GM18511 (cell line): Measurements from ENCODE around the gene GPR143.
A peak's percentile ranks its signal among the peaks of the same experiment; 100 is the strongest.

Experiments used
- ATAC-seq: cut with Tn5 transposase; IDR thresholded peaks from one replicate; pipeline ENCODE4 v1.9.1; 2021; ENCODE audit warnings: mild to moderate bottlenecking, moderate library complexity; ENCODE audit not compliant: unreplicated experiment

GPR143 gene

DNA sequence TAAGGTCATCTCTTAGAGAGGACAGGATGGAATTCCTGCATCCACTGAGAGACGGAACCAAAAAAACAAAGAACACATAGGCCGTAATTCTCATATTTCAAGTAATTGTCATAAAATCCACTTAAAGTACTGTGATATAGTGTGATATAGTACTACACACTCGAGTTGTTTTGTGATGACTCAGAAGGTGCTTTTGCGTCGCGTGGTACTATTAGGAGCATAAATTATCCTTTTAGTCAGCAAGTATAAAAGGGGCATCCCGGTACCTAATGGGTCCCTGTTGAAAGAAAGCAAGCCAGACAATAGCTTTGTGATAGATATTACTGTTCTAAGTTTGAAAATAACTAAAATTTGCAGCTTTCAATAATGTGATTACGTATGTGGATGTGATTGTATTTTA, 55.3 kb downstream of the GPR143 start:
- ATAC-seq: peak; percentile 54

DNA sequence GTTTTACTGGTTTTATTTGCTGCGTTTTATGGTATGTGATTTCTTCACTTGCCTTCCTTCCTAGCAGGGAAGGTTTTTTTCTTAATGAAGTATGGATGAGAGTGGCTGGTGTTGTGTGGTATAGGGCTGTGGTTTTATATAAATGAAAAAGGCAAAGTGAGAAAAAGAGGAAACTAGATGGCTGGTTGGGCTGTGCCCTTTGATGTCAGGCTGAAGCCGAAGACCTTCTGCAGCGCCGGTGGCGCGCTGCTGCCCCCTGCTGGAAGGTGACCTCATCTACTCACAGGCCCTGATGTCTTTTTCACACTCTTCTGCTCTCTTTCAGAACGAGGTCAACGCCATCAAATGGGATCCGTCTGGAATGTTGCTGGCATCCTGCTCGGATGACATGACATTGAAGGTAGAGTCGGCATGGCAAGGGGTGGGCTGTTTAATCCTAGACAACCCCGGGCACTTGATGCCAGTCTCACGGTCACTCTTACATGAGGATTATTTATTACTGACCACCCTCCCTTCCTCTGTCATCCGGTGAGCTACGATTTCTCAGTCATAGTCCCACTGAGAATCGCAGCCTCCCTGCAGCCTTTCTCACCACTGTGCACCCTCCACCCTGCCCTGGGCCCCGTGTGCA, 56.6 kb downstream of the GPR143 start:
- peak; percentile 84 for ATAC-seq

DNA sequence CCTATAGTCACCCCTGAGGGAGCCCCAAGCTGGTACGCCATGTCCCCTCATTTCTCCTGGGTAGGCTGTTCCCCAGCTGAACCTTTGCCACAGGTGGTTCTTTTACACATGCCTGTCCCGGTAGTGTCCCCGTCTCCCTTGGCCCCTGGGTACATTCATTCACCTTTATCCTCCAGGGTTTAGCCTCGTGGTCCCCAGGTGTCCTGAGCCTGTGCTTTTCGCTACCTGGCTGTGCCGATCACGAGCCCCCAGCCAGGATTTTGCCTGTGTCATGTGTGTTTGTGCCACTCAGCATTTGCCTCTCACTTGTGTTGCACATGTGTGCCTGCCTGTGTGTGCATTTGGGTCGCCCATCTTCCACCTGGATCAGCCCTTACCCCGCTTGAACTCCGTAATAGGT, 57.6 kb downstream of the GPR143 start:
- ATAC-seq: no peak

DNA sequence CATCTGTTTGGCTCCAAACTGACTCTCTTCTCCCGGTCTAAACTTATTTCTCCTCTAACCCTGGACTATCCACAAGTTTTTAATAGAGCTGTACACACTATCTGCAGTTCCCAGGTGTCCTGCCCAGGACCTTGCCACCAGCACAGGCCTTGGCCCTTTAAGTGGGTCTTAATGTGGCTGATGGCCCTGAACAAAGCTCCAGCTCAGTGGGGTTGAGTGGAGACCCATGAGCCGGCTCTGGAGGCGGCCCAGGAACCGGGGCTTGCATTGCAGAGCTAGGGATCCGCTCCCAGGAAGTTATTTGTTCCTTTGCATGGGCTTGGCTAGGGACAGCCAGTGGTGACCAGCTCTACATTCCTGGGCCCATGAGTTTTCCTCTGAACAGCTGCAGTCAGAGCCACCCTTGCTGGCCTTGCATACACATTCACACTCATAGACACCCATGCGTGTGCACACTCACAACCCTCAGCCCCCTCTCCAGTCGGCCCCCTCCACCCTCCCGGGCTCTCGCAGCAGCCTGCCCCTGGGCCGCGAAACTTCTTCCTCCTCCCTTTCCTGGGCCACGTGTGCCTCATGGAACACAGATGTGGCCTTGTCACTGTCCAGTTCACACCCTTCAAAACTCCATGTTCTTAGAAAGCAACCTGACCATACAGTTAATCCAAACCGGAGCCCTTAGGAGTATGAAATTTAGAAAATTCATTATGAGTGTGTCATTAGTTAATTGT, 58.2 kb downstream of the GPR143 start:
- ATAC-seq: no peak

DNA sequence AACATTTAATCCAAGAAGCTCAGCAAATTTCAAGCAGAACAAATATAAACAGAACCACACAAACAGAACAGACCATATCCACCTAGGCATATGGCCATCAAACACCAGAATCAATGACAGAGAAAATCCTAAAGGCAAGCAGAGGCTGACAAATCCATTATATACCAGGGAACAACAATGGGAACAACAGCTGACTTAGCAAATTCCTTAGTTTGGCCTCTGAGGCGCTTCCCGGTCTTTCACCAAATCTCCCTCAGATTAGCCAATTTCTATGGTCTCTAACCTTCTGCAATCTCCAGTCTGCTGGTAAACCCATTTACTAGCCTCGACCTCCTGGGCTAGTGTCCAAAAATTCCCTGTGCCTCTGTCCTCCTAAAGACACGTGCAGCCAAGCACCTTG, 59.2 kb downstream of the GPR143 start:
- ATAC-seq: no peak

DNA sequence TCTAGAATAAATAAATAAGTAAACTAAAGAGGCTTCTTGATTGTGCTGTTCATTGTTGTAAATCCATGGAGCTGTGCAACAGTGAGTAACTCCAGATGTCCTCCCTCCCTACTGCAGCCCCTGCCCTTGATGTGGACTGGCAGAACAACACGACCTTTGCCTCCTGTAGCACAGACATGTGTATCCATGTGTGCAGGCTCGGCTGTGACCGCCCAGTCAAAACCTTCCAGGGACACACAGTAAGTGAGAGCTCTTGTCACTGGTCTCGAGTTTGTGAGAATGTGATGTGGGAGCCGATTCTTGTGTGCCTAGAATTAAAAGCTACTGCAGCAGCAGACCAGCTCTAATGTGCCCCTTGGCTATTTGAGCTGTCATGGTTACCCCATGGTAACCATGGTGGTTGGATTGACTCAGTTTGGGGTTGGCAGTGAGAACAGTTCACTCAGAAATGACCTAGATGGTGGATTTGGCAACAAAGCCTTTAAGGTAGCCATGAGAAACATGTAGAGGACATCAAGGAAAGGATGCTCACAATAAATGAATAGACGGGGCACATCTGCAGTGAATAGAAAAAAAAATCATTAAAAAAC, 60.7 kb downstream of the GPR143 start:
- no peak for ATAC-seq

DNA sequence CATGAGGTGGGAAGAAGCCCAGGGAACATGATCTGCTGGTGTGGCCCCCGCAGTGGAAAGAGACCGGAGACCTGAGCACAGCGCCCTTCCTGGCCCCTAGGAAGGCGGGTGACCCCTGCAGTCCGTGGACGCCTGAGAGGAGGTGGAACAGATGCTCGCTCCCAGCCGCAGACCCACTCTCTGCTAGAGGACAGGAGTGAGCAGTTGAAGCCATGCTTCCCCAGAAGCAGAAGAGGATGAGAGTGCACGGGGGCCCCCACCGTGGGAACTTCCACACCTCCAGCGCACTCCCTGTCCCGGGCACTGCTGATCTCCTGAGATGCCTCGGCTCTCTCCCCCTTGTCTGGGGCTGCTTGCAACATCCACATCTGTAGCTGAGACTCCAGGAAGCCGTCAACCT, 62.2 kb downstream of the GPR143 start:
- ATAC-seq: no peak

DNA sequence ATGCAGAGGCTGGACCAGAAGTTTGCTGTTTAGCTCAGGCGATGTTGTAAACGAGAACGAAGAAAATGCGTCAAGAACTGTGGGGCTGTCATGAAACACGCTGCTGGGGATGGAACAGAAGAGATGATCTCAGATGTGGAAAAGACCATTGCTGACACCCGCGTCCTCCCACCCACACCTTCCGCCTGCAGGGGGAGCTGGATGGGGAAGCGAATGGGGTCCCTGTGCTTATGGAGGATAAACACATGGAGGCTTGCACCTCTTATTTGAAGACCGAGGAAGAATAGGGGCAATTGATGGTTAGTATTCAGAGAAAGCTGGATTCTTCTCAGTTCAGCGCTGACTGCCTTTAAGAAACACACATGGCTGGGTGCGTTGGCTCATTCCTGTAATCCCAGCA, 63.9 kb downstream of the GPR143 start:
- no peak for ATAC-seq

DNA sequence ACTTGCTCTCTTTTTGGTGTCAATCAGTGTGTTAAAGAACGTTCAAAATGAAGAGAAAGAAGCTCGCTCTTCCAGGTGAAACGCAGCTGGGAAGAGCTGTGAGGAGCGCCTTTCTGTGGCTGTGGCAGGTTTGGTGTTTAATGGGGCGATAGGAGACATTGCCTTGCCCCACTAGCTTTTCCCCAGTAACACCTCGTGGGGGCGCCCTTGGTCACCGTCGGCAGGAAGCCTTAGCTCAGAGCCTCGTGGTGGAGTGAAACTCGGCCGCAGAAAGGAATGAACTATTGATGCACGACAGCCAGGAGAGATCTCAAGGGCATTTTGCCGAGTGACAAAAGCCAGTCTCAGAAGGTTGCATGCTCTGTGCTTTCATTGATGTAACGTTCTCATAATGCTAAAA, 65.1 kb downstream of the GPR143 start:
- ATAC-seq: no peak

DNA sequence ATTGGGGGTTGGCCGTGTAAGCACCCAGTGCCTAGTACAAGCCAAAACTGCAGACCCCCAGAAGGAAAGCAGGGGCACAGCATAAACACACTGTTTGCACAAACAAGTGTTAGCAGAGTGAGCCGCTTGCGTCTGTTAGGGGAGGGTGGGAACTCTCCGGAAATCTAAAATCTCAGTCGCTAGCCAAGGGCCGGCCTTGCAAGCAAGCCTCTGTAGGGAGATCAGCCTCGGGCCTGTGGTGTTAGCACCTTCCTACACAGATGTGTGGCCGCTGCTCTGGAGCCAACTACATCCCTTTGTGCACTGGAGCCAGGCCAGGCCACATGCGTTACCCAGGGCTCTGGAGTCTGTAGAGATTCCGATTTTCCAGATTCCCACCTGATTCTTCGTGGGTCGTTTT, 67.1 kb downstream of the GPR143 start:
- no peak for ATAC-seq

DNA sequence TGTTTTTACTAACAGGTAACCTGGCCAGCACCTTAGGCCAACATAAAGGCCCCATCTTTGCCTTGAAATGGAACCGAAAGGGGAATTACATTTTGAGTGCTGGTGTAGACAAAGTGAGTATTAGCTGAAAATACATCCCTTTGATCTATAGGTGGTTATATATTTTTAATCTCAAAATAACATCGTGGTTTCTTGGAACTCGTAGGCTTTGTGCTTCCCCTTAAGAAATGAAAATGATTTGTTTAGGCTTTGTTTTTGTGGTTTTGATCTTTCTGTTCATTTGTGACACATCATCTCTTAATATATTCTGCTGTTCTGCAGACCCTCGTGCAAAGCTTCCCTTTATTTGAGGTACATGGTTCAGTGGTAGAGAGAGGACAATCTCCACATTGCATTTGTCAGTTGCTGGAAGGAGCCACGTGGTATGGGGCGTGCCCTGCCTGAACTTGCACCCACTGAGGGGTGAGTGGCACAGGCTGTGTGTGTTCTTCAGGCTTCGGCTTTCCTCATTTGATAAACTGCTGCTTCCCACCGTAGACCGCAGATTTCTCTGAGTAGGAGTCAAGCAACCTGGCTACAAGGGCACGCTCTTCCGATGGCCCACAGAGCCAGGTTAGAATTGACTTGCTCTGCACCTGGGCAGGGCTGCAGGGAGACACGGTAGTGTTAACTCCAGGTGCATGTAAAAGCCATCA, 72.2 kb downstream of the GPR143 start:
- no peak for ATAC-seq

DNA sequence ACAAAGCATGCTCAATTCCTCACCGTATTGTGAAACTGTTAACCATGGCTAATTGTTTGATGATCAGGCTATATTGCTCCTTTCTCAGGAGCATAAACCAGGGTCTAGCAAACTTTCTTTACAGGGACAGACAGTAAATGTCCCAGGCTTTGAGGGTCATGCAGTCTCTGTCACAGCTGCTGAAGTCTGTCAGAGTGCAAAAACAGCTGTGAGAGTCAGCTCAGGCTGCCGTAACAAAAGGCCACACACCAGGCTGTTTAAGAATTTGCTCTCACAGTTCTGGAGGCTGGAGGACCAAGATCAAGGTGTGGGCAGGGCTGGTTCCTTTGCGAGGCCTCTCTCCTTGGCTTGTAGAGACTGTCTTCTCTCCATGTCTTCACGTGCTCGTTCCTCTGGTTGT, 75.6 kb downstream of the GPR143 start:
- ATAC-seq: no peak

DNA sequence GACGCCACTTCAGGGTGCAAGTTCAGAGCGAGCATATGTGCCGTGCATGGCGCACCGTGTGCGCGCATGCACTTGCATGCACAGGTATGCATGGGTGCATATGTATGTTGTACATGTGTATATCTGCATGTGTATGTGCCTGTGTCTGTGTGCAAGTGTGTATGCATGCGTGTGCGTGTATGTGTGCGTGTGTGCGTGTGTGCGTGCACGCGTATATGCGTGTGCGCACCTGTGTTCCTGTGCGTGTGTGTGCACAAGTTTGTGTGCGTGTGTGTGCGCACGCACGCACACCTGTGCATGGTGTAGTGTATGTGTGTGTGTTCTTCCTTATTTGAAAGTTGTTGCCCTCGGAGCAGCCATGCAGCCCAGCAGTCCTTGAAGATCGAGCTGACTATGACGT, 76.8 kb downstream of the GPR143 start:
- ATAC-seq: no peak

DNA sequence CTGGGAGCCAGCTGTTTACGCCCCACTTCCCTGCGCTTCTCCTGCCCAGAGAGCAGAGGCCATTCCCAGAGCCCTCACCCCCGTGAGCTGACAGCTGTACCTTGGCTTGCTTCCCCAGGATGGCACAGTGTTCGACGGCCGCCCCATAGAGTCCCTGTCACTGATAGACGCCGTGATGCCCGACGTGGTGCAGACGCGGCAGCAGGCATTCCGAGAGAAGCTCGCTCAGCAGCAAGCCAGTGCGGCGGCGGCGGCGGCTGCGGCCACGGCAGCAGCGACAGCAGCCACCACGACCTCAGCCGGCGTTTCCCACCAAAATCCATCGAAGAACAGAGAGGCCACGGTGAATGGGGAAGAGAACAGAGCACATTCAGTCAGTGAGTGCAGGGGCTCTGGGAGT, 77.7 kb downstream of the GPR143 start:
- ATAC-seq: no peak

DNA sequence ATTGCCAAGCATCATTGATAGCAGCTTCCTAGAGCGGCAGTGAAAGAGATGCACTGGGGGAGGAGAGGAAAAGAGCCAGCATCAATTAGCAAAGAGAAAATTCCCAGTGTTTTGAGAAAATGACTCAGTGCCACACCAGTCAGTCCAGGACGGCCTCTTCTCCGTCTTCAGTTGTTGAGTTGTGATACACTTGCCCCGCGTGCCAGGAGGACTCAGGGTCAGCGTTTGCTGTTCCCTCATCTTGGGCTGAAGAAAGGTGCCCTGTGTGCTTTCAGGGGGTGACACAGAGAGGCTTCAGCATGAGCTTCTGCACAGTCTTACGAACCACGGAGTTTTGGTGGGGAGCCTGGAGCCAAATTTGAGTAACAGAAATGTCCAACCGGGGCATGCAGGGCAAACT, 82.3 kb downstream of the GPR143 start:
- no peak for ATAC-seq

DNA sequence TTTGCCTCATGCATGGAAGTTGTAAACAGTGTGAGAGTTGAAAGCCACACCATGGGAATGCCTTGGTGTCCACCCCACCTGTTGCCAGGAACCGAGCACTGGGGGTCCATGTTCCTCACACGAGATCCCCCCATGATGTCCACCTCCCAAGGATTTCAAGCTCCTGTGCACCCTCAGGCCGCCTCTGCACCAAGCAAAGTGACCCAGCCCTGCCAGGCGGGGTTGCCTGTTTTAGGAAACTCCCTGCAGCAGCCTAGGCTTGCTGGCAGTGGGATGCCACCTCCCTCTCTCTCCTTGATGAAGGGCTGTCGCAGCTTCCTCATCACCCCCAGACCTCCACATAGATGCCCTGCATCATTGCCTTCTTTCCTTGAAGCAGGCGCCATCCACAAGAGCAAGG, 82.8 kb downstream of the GPR143 start:
- no peak for ATAC-seq

DNA sequence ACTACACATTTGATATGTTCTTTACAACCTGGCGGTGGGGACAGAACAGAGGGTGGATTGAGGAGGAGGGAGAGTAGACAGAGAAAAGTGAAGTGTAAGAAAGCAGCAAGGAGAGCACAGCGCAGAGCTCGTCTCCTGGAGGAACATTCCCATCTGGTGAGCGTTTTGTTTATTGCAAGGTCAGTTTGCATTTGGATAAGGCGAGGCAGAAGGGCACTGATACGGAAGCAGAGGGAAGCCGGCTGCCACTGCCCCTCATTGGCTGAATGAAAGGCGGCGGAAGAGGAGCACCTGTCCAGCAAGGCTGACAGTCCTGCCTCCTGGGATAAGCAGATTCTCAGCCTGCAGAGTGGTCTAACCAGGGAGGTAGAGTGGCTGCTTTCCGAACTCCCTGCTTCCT, 83.2 kb downstream of the GPR143 start:
- ATAC-seq: no peak

DNA sequence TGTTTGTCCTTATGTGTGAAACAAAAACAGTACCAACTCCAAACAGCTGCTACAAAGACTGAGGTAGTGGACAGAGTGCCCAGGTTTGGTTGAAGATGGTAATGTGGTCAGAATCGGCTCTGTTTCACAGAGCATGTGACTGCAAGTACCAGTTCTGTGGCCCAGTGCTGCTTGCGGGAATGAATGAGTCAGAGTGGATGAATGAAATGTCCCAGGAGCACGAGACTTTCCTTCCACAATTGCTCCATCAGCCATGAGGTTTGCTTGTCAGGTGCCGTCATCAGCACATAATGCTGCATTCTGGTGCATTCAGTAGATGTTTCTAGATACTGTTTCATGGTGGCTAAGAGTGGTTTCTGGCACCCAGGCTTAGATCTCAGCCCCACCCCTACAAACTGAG, 84.2 kb downstream of the GPR143 start:
- no peak for ATAC-seq

DNA sequence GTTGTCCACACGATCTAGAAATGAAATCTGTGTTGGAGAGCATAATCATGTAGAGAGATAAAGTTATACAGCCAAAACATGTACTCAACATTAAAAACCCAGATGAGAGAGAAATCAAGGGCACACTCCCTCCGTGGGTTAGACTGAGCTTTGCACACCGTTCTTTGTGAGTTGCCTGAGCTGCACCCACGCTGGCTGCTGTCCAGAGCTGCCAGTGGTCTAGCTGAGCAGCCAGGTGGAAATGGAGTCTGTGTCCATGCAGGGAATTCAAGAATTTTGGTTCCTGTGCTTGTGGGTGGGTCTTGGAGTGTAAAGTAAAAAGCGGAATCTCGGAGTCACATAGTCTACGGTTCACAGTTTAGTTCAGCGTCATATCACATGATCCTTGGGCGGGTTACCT, 84.6 kb downstream of the GPR143 start:
- ATAC-seq: no peak

DNA sequence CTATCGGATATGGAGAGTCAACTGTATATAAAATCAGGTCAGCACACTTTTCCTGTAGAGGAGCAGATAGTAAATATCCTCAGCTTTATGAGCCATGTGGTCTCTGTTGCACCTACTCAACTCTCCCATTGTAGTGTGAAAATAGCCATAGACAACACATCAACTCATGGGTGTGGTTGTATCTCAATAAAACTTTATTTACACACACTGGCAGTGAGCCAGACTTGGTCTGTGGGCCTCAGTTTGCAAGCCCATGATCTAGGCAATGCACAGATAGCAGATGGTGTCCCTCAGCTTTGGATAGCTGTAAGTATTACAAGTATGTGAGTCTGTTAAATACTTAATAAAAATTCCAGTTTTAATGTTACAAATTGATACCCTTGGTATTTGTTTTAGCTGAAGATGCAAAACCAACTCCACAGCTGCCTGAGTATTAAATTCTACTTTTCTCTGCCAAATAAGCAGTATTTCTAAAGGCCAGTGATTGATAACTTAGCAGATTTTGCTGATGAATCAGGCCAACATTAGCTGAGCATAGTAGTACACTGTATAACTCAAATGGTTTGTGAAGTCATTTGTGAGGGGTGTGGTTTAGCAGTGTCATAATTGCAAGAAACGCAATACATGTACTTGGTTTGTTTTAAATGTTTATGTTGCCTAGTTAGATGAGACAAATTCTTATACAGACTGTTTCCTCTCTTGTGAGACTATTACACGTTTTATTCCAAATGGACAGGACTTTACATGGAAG, 87.3 kb downstream of the GPR143 start:
- no peak for ATAC-seq

DNA sequence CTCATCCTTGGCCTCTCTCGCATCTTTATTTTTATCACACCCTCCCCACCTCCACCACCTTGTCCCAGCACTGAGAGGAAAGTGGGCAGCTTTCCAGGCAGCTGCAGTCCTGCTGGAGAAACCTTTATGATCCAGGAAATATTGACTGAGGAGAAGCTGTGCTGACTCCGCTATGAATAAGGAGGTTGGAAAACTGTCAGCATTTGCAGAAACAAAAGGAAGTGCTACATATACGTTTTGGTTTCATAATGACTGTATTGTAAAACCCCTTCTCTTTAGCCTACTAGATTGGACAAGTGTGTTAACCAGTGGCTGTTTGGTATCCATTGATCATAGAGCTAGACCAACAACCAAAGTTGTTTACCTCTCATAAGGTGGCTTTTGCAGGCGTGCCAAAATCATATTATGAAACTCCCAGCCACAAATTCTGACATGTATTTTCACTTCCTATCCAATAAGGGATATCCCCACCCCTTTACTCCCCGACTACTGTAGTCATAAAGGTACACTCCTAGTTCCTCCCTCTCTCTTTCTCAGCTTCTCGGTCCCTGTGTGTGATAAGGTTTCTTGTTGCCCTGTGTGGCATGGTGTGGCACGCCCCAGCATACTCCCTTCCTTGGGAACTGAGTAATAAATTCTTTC, 88.4 kb downstream of the GPR143 start:
- ATAC-seq: peak; percentile 98
